ENCODE measurements around the gene EZR. TPM values are rescaled to one million over a fixed set of nuclear protein-coding genes. Genes with fewer than 3 reads are reported as not detected.

EZR gene
- total and polyA plus RNA-seq, 2 of the 13 experiments (the other 11 are each of a cell fraction or from before 2014, with no cell fraction given) = 34.7 to 60.3 TPM

DNA sequence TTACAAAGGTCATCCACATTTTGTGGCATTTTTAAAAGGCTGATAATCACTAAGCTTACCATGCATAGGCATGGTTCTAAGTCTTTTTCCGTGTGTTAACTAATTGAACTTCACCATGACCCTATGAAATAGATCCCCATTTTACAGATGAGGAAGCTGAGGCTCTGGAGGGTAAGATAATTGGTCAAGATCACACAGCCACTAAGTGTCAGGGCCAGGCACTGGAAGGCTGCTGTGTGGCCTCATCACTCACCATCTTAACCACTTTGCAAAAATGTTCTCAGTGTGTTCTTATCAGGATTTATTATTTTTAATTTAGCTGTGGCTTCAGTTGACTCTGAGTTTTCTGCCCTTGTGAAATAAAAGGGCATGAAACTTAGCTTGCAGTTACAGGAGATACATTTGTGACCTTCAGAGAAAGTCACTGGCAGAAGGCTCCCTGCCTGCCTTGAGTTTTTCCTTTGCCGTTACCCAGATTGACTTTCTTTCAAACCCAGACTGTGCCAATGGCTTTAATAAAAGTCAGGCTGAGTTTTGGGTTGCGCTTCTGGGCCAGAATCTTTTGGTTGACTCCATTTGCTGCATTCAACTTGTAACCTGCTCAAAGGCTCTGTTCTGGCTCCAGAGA lies 82.0 kb downstream of the EZR start:
- Histone ChIP-seq H3K27me3 (ENCODE audit: control insufficient read depth in 1 of 2, insufficient read depth in 2 of 2, low read length in 2 of 2) (peaks cover 2 to 10% of the 10 kb centered on the region in 2 experiments; a peak in 4 of 5 replicates), H2AFZ (ENCODE audit: low read length) (no peak overlapping the region), H3K4me3 (replicated peaks in 1 of 3; ENCODE audit: insufficient read depth in 1 of 3, low read depth in 2 of 3, low read length in 3 of 3) (no peak overlapping the region), H3K9me3 (ENCODE audit: low read length) (peaks cover 5% of the 10 kb centered on the region; the same call in 1 of the 2 replicates), H3K4me1 (ENCODE audit: insufficient read depth, low read length) (no peaks in the 10 kb centered on the region), H3K27ac (ENCODE audit: extremely low read length, insufficient read depth, low read length) (no peak overlapping the region), H3K9ac (ENCODE audit: insufficient read depth, low read depth, low read length) (no peak overlapping the region), H3K4me2 (ENCODE audit: low read depth, low read length) (no peak overlapping the region), H4K20me1 (ENCODE audit: insufficient read depth, low read length) (no peaks in the 10 kb centered on the region), H3K79me2 (ENCODE audit: insufficient read depth, low read length) (no peaks in the 10 kb centered on the region), H3K36me3 (replicated peaks in 1 of 2; ENCODE audit: control insufficient read depth in 1 of 2, insufficient read depth in 2 of 2, low read length in 2 of 2) (no peaks in the 10 kb centered on the region)
- FAIRE-seq = no peak
- DNase-seq (ENCODE audit: low spot score) = no peak
- in situ Hi-C loops (cut with HindIII; ENCODE audit: extremely low pct_ligation_motif_present, low pct_unique_long_range_greater_than_20kb) = no loop called here
- 61% methylated on average over 3 of the region's 3 CpGs for WGBS (ENCODE audit: low lambda C conversion rate)
- intact Hi-C loops (cut with micrococcal nuclease; ENCODE audit: unreplicated experiment) = no loop called here
- BruUV-seq (replicated peaks) = no TSS peak
- ATAC-seq = no peak
- TF ChIP-seq ZBTB14 (CRISPR knock-in tag; IDR thresholded peaks at IDR 0.05) (no peak), ZNF629 (CRISPR knock-in tag; conservative IDR thresholded peaks at IDR 0.05) (peak; percentile 66)
- POLR2A ChIA-PET = no interaction called here
- CTCF ChIA-PET (ENCODE audit: low intra/inter-chr PET ratio, low total read pairs) = no interaction called here

DNA sequence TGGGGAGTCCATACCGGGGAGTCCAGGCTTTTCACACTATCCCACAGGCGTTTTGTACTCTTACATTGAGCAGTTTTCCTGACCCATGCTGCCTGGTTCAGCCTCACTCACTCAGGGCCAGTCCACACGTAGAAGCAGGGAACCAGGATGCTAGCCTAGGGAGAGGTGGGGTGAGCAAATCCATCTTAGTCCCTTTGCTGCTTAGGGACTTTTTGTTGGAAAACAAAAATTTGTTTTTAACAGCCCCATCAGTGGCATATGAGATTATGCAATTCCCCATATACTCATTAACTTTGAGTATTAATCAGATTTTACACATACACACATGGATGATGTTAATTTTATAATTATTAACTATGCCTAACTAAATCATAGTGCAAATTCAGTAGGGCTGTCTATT lies 84.2 kb downstream of the EZR start:
- WGBS (ENCODE audit: low lambda C conversion rate) = 0% methylated on average over 3 of the region's 3 CpGs
- no peak overlapping the region for H2AFZ ChIP-seq (ENCODE audit: low read length)
- no peaks in the 10 kb centered on the region for H3K36me3 ChIP-seq (replicated peaks in 1 of 2; ENCODE audit: control insufficient read depth in 1 of 2, insufficient read depth in 2 of 2, low read length in 2 of 2)
- H3K27me3 ChIP-seq (ENCODE audit: control insufficient read depth in 1 of 2, insufficient read depth in 2 of 2, low read length in 2 of 2) = peaks cover 2 to 10% of the 10 kb centered on the region in 2 experiments; a peak in 4 of 5 replicates
- CTCF ChIA-PET (ENCODE audit: low intra/inter-chr PET ratio, low total read pairs) = no interaction called here
- POLR2A ChIA-PET = no interaction called here
- H3K4me2 ChIP-seq (ENCODE audit: low read depth, low read length) = no peak overlapping the region
- ATAC-seq (no peak), DNase-seq (ENCODE audit: low spot score) (no peak), FAIRE-seq (no peak)
- H3K4me1 ChIP-seq (ENCODE audit: insufficient read depth, low read length) = no peaks in the 10 kb centered on the region
- H3K79me2 ChIP-seq (ENCODE audit: insufficient read depth, low read length) = no peaks in the 10 kb centered on the region
- TF ChIP-seq KDM5A (IDR thresholded peaks at IDR 0.05; ENCODE audit: borderline replicate concordance, low read length) = no peak
- no peak for TF ChIP-seq MAFG (CRISPR knock-in tag; IDR thresholded peaks at IDR 0.05)
- no peak for TF ChIP-seq MYNN (CRISPR knock-in tag; IDR thresholded peaks at IDR 0.05; ENCODE audit: low read depth)
- TF ChIP-seq NCOA2 (CRISPR knock-in tag; IDR thresholded peaks at IDR 0.05) = no peak
- no peak for TF ChIP-seq HNRNPL (IDR thresholded peaks at IDR 0.05; ENCODE audit: low read depth, low read length)
- no peak for TF ChIP-seq SKIL (CRISPR knock-in tag; IDR thresholded peaks at IDR 0.05; ENCODE audit: borderline replicate concordance)
- no peak for TF ChIP-seq ZGPAT (CRISPR knock-in tag; IDR thresholded peaks at IDR 0.05)
- TF ChIP-seq, protein P1, sequence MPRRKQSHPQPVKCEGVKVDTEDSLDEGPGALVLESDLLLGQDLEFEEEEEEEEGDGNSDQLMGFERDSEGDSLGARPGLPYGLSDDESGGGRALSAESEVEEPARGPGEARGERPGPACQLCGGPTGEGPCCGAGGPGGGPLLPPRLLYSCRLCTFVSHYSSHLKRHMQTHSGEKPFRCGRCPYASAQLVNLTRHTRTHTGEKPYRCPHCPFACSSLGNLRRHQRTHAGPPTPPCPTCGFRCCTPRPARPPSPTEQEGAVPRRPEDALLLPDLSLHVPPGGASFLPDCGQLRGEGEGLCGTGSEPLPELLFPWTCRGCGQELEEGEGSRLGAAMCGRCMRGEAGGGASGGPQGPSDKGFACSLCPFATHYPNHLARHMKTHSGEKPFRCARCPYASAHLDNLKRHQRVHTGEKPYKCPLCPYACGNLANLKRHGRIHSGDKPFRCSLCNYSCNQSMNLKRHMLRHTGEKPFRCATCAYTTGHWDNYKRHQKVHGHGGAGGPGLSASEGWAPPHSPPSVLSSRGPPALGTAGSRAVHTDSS (CRISPR knock-in tag; conservative IDR thresholded peaks at IDR 0.05) = no peak
- TF ChIP-seq ZKSCAN1 (IDR thresholded peaks at IDR 0.05; ENCODE audit: low read length) = no peak
- peaks cover 5% of the 10 kb centered on the region; the same call in 1 of the 2 replicates for H3K9me3 ChIP-seq (ENCODE audit: low read length)
- no peak overlapping the region for H3K9ac ChIP-seq (ENCODE audit: insufficient read depth, low read depth, low read length)
- BruUV-seq (replicated peaks) = no TSS peak
- in situ Hi-C loops (cut with HindIII; ENCODE audit: extremely low pct_ligation_motif_present, low pct_unique_long_range_greater_than_20kb) = no loop called here
- H3K27ac ChIP-seq (ENCODE audit: extremely low read length, insufficient read depth, low read length) = no peak overlapping the region
- no peak overlapping the region for H3K4me3 ChIP-seq (replicated peaks in 1 of 3; ENCODE audit: insufficient read depth in 1 of 3, low read depth in 2 of 3, low read length in 3 of 3)
- H4K20me1 ChIP-seq (ENCODE audit: insufficient read depth, low read length) = no peaks in the 10 kb centered on the region
- intact Hi-C loops (cut with micrococcal nuclease; ENCODE audit: unreplicated experiment) = no loop called here
